ENCODE results near the gene MRPS18A. TPM values are rescaled to one million over a fixed set of nuclear protein-coding genes. Genes with fewer than 3 reads are reported as not detected.

The MRPS18A gene
- total and polyA plus RNA-seq, 2 donors (not counting 1 experiment from before 2014, with no cell fraction given), result 39.6 to 46.3 TPM

DNA sequence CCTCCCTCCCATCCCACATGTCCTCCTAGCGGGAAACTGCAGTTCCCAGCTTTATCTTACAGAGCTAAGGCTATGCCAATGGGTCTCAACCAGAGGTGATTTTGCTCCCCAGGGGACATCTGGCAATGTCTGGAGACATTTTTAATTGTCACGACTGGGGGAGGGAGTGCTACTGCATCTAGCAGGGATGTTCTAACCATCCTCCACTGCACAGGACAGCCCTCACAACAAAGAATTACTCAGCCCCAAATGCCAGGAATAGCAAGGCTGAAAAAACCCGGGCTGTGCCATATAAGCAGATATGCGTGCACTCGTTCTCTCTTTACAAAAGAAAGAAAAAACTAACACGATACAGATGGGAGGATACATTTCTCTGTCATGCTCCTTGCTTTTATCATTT is 8.5 kb downstream of the MRPS18A start:
- intact Hi-C loops (cut with micrococcal nuclease), result no loop called here
- CTCF ChIA-PET, result interaction anchor here (1.0 to 2.6 kb wide), 2 partner anchors 11 to 392 kb away, joined by 3 to 20 read pairs; no protein-coding TSS in a partner anchor
- H3K4me1 ChIP-seq (ENCODE audit: control insufficient read depth in 2 of 2, insufficient read depth in 2 of 2, low read length in 2 of 2), result peaks cover 10 to 11% of the 10 kb centered on the region in 2 donors
- Mint-ChIP-seq H3K27ac (no peak overlapping the region), H3K4me1 (peaks cover 19% of the 10 kb centered on the region), H3K9me3 (ENCODE audit: insufficient read depth) (no peaks in the 10 kb centered on the region), H3K4me3 (no peak overlapping the region), H3K27me3 (no peaks in the 10 kb centered on the region)
- TF ChIP-seq EZH2 (IDR thresholded peaks at IDR 0.05; ENCODE audit: borderline replicate concordance, insufficient read depth, low read depth, low read length, poor library complexity, severe bottlenecking), result no peak
- TF ChIP-seq, protein P1, sequence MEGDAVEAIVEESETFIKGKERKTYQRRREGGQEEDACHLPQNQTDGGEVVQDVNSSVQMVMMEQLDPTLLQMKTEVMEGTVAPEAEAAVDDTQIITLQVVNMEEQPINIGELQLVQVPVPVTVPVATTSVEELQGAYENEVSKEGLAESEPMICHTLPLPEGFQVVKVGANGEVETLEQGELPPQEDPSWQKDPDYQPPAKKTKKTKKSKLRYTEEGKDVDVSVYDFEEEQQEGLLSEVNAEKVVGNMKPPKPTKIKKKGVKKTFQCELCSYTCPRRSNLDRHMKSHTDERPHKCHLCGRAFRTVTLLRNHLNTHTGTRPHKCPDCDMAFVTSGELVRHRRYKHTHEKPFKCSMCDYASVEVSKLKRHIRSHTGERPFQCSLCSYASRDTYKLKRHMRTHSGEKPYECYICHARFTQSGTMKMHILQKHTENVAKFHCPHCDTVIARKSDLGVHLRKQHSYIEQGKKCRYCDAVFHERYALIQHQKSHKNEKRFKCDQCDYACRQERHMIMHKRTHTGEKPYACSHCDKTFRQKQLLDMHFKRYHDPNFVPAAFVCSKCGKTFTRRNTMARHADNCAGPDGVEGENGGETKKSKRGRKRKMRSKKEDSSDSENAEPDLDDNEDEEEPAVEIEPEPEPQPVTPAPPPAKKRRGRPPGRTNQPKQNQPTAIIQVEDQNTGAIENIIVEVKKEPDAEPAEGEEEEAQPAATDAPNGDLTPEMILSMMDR (IDR thresholded peaks at IDR 0.05), result no peak
- no peaks in the 10 kb centered on the region for H3K27me3 ChIP-seq (replicated peaks in 1 of 4; ENCODE audit: control extremely low read depth in 1 of 4, control insufficient read depth in 3 of 4, insufficient read depth in 4 of 4, low read length in 3 of 4)
- no peak overlapping the region for H3K9ac ChIP-seq (ENCODE audit: low read length)
- H3K4me3 ChIP-seq (ENCODE audit: control extremely low read depth in 1 of 5, extremely low read depth in 1 of 5, insufficient read depth in 1 of 5, low read depth in 2 of 5, low read length in 4 of 5), result no peak overlapping the region
- peaks cover 27 to 85% of the 10 kb centered on the region in 2 experiments for H3K36me3 ChIP-seq (replicated peaks in 1 of 2; ENCODE audit: control extremely low read depth in 1 of 2, control insufficient read depth in 1 of 2, extremely low read depth in 1 of 2, insufficient read depth in 2 of 2, low read length in 1 of 2)
- no peaks in the 10 kb centered on the region for H3K9me3 ChIP-seq (ENCODE audit: control extremely low read depth in 1 of 3, control insufficient read depth in 2 of 3, insufficient read depth in 1 of 3, low read length in 2 of 3)
- no peak overlapping the region for H3K27ac ChIP-seq (ENCODE audit: low read length in 2 of 2)
- H3K79me2 ChIP-seq (ENCODE audit: control insufficient read depth, insufficient read depth, low read length), result peaks cover 50% of the 10 kb centered on the region
- POLR2A ChIA-PET, result no interaction called here
- peaks cover 79% of the 10 kb centered on the region for H4K20me1 ChIP-seq (ENCODE audit: control insufficient read depth, insufficient read depth, low read length, poor library complexity, severe bottlenecking)
- no peak overlapping the region for H3K4me2 ChIP-seq (replicated peaks; ENCODE audit: low read depth, low read length, poor library complexity, severe bottlenecking)
- H2AFZ ChIP-seq (ENCODE audit: insufficient read depth, low read depth, low read length, poor library complexity, severe bottlenecking), result no peak overlapping the region
- ATAC-seq (ENCODE audit: low read depth) (no peak), DNase-seq (no peak)
- WGBS (ENCODE audit: insufficient coverage), result 97% methylated on average over 3 of the region's 6 CpGs

DNA sequence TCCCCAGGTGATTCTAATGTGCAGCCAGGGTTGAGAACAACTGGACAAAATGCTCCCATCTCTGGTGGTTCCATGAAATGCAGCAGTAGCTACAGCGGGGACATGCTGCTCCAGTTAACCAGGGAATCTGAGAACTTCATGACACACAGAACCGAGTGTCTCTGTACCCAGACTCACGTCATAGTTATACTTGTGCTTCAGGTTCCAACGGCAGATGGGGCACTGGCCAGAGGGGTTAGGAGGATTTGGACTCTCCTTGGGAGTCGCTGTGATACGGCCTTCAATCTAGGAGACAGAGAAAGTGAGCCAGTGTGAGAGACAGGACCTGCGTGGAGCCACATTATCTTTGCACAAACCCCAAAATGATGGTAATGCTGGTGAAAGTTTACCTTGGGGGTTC is 9.2 kb downstream of the MRPS18A start:
- Histone ChIP-seq H3K4me2 (replicated peaks; ENCODE audit: low read depth, low read length, poor library complexity, severe bottlenecking) (no peak overlapping the region), H3K79me2 (ENCODE audit: control insufficient read depth, insufficient read depth, low read length) (peaks cover 43% of the 10 kb centered on the region), H3K27me3 (replicated peaks in 1 of 4; ENCODE audit: control extremely low read depth in 1 of 4, control insufficient read depth in 3 of 4, insufficient read depth in 4 of 4, low read length in 3 of 4) (no peaks in the 10 kb centered on the region), H3K9ac (ENCODE audit: low read length) (no peak overlapping the region), H3K36me3 (replicated peaks in 1 of 2; ENCODE audit: control extremely low read depth in 1 of 2, control insufficient read depth in 1 of 2, extremely low read depth in 1 of 2, insufficient read depth in 2 of 2, low read length in 1 of 2) (peaks cover 28 to 89% of the 10 kb centered on the region in 2 experiments), H2AFZ (ENCODE audit: insufficient read depth, low read depth, low read length, poor library complexity, severe bottlenecking) (no peak overlapping the region), H3K27ac (ENCODE audit: low read length in 2 of 2) (no peak overlapping the region), H3K4me1 (ENCODE audit: control insufficient read depth in 2 of 2, insufficient read depth in 2 of 2, low read length in 2 of 2) (peaks cover 3% of the 10 kb centered on the region in 2 donors), H3K9me3 (ENCODE audit: control extremely low read depth in 1 of 3, control insufficient read depth in 2 of 3, insufficient read depth in 1 of 3, low read length in 2 of 3) (no peaks in the 10 kb centered on the region), H3K4me3 (ENCODE audit: control extremely low read depth in 1 of 5, extremely low read depth in 1 of 5, insufficient read depth in 1 of 5, low read depth in 2 of 5, low read length in 4 of 5) (no peak overlapping the region), H4K20me1 (ENCODE audit: control insufficient read depth, insufficient read depth, low read length, poor library complexity, severe bottlenecking) (peaks cover 72% of the 10 kb centered on the region)
- ChIA-PET POLR2A (no interaction called here), CTCF (interaction anchor here (1.0 to 2.6 kb wide), 3 partner anchors 10 to 393 kb away, joined by 3 to 20 read pairs (median 3); partner anchors contain the start of gene MRPS18A)
- DNase-seq, result no peak
- H3K4me1 Mint-ChIP-seq, result peaks cover 12% of the 10 kb centered on the region
- H3K4me3 Mint-ChIP-seq, result no peak overlapping the region
- no peaks in the 10 kb centered on the region for H3K27me3 Mint-ChIP-seq
- no peaks in the 10 kb centered on the region for H3K9me3 Mint-ChIP-seq (ENCODE audit: insufficient read depth)
- intact Hi-C loops (cut with micrococcal nuclease), result no loop called here
- 98% methylated on average over 7 of the region's 7 CpGs for WGBS (ENCODE audit: insufficient coverage)
- H3K27ac Mint-ChIP-seq, result no peak overlapping the region
- ATAC-seq (ENCODE audit: low read depth), result no peak
- no peak for TF ChIP-seq EZH2 (IDR thresholded peaks at IDR 0.05; ENCODE audit: borderline replicate concordance, insufficient read depth, low read depth, low read length, poor library complexity, severe bottlenecking)
- TF ChIP-seq, protein P1 (IDR thresholded peaks at IDR 0.05), result no peak

All from B cell (primary cell).